ENCODE data around the gene PRKRIP1. TPM values are rescaled to one million over a fixed set of nuclear protein-coding genes. Genes with fewer than 3 reads are reported as not detected.

The PRKRIP1 gene
- total RNA-seq, 1 donor, result 12.4 TPM

DNA sequence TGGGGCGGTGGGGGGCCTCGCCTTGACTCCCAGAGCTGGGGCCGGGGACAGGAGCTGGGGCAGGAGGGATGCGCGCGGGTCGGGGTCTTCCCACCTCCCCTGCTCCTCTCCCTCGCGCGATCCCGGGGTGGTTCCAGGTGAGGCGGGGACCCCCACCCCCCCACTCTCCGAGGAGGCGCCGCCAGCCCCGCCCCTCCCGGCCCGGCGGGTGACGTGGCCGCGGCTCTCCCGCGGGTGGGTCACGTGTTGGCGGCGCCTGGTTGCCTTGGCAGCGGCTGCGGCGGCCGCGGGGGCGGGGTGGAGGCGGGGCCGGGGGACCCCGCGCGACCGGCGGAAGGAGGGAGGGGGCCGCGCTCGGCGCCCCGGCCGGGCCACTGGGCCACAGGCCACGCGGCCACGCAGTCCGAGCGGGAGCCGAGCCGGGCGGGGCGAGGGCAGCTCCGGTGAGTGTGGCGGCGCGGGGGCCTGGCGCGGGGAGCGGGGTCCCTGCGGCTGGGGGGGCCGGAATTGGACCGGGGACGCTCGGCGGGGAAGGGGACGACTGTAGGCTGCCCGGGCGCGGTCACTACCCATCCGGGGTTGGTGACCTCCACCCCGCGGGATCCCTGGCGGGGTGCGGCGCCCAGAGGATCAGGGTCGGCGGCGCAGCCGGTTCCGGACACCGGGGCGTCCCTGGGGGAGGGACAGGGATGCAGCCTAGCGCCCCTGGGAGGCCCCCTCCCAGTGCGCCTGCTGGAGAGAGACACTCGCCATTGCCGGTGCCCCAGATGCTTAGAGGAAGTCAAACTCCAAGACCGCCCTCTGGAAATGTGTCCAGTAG lies 37.3 kb downstream of the PRKRIP1 start, which contains the start of gene ORAI2:
ORAI2 (plus strand) TSS at position 357 of the 820 bp plus-strand sequence. CDS start 5,382 bp downstream, outside the sequence.
- H3K4me3 ChIP-seq (ENCODE audit: low read depth, low read length), result peak within 1 kb of the TSS; percentile 76
- DNase-seq (ENCODE audit: low read depth), result peak; percentile 45
- TF ChIP-seq, protein P1, sequence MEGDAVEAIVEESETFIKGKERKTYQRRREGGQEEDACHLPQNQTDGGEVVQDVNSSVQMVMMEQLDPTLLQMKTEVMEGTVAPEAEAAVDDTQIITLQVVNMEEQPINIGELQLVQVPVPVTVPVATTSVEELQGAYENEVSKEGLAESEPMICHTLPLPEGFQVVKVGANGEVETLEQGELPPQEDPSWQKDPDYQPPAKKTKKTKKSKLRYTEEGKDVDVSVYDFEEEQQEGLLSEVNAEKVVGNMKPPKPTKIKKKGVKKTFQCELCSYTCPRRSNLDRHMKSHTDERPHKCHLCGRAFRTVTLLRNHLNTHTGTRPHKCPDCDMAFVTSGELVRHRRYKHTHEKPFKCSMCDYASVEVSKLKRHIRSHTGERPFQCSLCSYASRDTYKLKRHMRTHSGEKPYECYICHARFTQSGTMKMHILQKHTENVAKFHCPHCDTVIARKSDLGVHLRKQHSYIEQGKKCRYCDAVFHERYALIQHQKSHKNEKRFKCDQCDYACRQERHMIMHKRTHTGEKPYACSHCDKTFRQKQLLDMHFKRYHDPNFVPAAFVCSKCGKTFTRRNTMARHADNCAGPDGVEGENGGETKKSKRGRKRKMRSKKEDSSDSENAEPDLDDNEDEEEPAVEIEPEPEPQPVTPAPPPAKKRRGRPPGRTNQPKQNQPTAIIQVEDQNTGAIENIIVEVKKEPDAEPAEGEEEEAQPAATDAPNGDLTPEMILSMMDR (IDR thresholded peaks at IDR 0.05; ENCODE audit: insufficient read depth, low read length), result no peak

DNA sequence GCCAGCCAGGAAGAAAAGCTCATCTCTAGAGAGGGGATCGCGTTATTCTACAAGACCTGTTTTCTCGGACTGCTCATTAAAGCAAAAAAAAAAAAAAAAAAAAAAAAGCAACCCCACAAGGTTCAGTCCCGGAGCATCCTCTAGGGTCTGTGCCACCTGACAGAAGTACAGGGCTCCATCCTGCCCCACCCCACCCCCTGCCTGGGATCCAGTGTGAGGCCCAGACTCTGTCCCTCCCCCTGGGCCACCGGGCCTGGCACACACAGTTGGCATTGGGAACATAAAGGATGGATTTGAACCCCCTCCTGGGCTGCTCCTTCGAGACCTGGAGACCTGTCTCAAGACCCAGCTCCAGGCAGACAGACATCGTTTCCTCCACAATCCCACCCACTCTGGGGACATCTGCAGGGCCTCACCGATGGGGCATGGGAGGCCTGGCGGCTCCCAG lies 37.9 kb downstream of the PRKRIP1 start:
- peak overlapping the region; percentile 76 for H3K4me3 ChIP-seq (ENCODE audit: low read depth, low read length)
- DNase-seq (ENCODE audit: low read depth), result peak; percentile 42
- TF ChIP-seq, protein P1 (IDR thresholded peaks at IDR 0.05; ENCODE audit: insufficient read depth, low read length), result no peak

DNA sequence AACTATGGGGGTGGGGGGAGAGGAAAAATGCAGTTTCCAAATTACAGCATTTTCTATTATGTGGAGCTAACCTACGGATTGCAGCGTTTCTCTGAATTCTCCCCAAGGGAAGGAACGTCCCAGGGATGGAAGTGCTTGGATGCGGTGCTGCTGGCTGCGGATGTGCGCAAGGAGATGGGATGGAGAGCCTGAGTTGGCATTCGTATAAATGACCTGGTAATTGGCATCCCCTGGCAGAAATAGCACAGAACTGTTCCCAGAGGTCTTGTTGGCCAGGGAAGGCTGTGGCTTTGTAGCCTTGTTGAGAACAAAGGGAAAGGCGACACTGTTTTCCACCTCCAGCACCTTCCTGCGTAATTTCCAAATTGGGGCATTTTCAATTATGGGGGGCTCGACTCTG lies 40.0 kb downstream of the PRKRIP1 start:
- TF ChIP-seq, protein P1 (IDR thresholded peaks at IDR 0.05; ENCODE audit: insufficient read depth, low read length), result no peak
- H3K4me3 ChIP-seq (ENCODE audit: low read depth, low read length), result no peak overlapping the region
- no peak for DNase-seq (ENCODE audit: low read depth)

DNA sequence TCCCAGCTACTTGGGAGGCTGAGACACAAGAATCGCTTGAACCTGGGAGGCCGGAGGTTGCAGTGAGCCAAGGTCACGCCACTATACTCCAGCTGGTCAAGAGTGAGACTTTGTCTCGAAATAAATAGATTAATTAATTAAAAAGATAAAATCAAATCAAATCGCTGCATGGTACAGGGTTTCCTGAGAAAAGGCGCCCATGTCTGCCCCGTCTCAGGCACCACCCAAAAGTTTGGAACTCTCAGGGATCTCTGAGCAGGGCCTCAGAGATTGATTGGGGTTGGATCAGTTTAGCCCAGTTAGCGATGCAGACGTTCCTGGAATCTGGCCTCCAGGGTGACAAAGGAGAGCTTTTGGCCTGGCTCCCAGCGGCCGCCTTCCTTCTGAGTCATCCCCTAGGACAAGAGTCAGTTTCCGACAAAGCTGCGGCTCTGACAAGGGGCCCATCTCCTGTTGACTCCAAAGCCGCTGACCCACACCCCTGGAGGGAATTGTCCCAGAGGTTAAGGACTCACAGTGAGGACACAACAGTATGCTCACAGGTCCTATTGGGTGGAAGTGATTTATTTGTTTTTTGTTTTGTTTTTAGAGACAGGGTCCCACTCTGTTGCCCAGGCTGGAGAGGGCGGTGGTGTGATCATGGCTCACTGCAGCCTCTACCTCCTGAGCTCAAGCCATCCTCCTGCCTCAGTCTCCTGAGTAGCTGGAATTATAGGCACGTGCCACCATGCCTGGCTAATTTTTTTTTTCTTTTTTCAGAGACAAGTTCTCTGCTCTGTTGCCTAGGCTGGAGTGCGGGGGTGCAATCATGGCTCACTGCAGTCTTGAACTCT lies 44.0 kb downstream of the PRKRIP1 start:
- TF ChIP-seq, protein P1 (IDR thresholded peaks at IDR 0.05; ENCODE audit: insufficient read depth, low read length), result no peak
- no peak overlapping the region for H3K4me3 ChIP-seq (ENCODE audit: low read depth, low read length)
- DNase-seq (ENCODE audit: low read depth), result peak; percentile 55

DNA sequence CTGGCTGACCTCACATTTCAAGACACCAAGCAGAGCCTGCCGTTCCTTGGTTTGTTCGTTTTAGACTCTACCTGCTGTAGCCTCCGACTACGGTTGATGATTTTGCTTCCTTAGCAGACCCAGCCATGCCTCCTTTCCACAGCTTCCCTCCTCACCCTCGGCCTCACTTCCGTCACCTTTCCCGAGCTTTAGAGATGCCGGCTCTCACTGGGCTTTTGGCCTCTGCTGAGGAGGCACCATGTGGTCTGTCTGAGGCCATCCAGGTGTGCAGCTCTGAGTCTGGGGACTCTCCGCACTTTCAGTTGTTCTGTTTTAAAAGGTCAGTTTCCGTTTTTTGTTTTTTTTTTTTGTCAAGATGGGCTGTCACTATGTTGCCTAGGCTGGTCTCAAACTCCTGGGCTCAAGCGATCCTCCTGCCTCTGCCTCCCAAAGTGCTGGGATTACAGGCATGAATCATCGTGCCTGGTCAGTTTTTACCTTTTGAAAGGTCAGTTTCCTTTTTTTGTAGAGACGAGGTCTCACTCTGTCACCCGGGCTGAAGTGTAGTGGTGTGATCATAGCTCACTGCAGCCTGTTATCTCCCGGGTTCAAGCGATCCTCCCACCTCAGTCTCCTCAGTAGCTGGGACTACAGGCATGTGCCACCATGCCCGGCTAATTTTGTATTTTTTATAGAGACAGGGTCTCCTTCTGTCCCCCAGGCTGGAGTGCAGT lies 49.0 kb downstream of the PRKRIP1 start:
- H3K4me3 ChIP-seq (ENCODE audit: low read depth, low read length), result no peak overlapping the region
- DNase-seq (ENCODE audit: low read depth), result no peak
- TF ChIP-seq, protein P1 (IDR thresholded peaks at IDR 0.05; ENCODE audit: insufficient read depth, low read length), result no peak

DNA sequence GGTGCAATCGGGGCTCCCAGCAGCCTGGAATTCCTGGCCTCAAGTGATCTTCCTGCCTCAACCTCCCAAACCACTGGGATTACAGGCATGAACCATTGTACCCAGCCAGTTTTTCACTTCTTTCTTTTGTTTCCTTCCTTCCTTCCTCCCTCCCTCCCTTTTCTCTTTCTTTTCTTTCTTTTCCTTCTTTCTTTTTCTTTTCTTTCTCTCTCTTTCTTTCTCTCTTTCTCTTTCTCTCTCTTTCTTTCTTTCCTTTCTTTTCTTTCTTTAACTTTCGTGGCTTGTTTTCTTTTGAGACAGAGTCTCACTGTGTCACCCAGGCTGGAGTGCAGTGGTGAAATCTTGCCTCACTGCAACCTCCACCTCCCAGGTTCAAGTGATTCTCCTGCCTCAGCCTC lies 49.5 kb downstream of the PRKRIP1 start:
- DNase-seq (ENCODE audit: low read depth), result no peak
- TF ChIP-seq, protein P1 (IDR thresholded peaks at IDR 0.05; ENCODE audit: insufficient read depth, low read length), result no peak
- H3K4me3 ChIP-seq (ENCODE audit: low read depth, low read length), result no peak overlapping the region

All from fibroblast of the aortic adventitia (primary cell).